HEK293T (cell line): ENCODE data around the gene TBC1D22A.

Experiments used
- NFRKB ChIP-seq: fragments of 450-650 bp; IDR thresholded peaks from 2 replicates; pipeline ENCODE4 v1.6.1; 2016; ENCODE audit warnings: mild to moderate bottlenecking, moderate library complexity
- SP1 ChIP-seq: fragments of 450-650 bp; IDR thresholded peaks from 2 replicates; pipeline ENCODE4 v1.6.1; 2017

DNA sequence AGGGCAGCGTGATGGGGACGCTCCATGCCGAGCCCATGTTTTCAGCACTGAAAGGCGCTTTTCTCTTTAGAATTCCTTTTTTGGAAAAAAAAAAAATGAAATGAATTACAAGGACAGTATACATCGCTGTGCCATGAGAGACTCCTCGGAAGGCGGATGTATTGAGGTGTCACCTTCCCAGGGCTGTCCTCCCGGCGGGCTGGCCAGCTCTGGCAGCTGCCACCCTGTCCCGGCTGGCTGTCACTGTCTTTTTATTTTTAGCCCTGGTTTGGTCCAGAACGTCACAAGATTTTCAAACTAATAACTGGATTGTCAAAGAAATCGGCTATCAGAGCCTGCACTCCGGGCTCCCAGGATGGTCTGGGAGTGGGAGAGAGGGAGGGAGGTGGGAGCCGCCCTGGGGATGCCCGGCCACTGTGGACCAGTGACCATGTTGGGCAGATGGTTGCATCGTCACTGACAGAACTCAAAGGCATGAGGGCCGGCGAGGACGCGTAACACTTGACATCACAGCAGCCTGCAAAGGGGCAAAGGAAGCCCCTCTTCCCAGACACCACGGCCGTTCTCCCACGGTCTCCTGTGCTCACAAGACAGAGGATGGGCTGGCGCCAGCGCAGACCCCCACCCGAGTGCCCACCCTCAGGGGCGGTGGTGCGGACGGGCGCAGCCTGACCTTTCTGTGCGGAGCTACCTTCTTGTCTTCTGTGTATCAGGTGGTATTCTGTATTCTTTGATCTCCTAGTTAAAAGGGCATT is 392.9 kb downstream of the TBC1D22A start:
- no peak for TF ChIP-seq NFRKB
- no peak for TF ChIP-seq SP1
